Activated CD4-positive, alpha-beta T cell treated with anti-CD3 and anti-CD28 coated beads for 36 hours (primary cell): ENCODE results near the gene SLC35E2B. TPM values are rescaled to one million over a fixed set of nuclear protein-coding genes. Genes with fewer than 3 reads are reported as not detected.

Source experiments
- ATAC-seq: fragments of 200-7000 bp; cut with Tn5 transposase; one replicate; pipeline ENCODE4 v1.10.0; 2021; ENCODE audit warnings: mild to moderate bottlenecking, moderate library complexity
- CTCF ChIA-PET: fragments of 350-600 bp; sonication (Branson Sonifier 250); formaldehyde crosslinking; loops from one replicate; lab custom pipeline; 2021; ENCODE audit warnings: antibody characterized with exemption; lab: Charles Lee
- POLR2A ChIA-PET: fragments of 350-600 bp; sonication (Branson Sonifier 250); formaldehyde crosslinking; loops from one replicate; lab custom pipeline; 2021; ENCODE audit warnings: antibody characterized with exemption, inconsistent platforms; lab: Charles Lee
- DNase-seq: peaks from one replicate; pipeline ENCODE4 v3.0.0-alpha.2; 2020
- H3K27ac Mint-ChIP-seq: one replicate; pipeline ENCODE4 v1.8.0; 2021; ENCODE audit warnings: mixed read lengths
- H3K27me3 Mint-ChIP-seq: one replicate; pipeline ENCODE4 v1.8.0; 2021; ENCODE audit warnings: mixed read lengths
- H3K36me3 Mint-ChIP-seq: one replicate; pipeline ENCODE4 v1.8.0; 2021; ENCODE audit warnings: low read depth, mixed read lengths
- H3K4me1 Mint-ChIP-seq: one replicate; pipeline ENCODE4 v1.8.0; 2021; ENCODE audit warnings: mixed read lengths
- H3K4me3 Mint-ChIP-seq: one replicate; pipeline ENCODE4 v1.8.0; 2021; ENCODE audit warnings: mild to moderate bottlenecking, moderate library complexity, mixed read lengths
- H3K9me3 Mint-ChIP-seq: one replicate; pipeline ENCODE4 v1.8.0; 2021; ENCODE audit warnings: low read depth, mixed read lengths
- intact Hi-C, 2 experiments: fragments of 100-400 bp; cut with DNase I in 1 of 2; cut with micrococcal nuclease in 1 of 2; formaldehyde crosslinking; loops; one replicate each; pipeline versions ENCODE4 v1.14.2 to v1.15.1; 2022 to 2024; cut with DNase I, micrococcal nuclease
- total RNA-seq, 2 experiments: library from RNA; stranded (reverse); gene quantifications; one replicate each; pipeline ENCODE4 v1.2.3, GENCODE V29; 2021

SLC35E2B gene
- total RNA-seq, 2 experiments from 2014 or later: 24.2 to 27.6 TPM

DNA sequence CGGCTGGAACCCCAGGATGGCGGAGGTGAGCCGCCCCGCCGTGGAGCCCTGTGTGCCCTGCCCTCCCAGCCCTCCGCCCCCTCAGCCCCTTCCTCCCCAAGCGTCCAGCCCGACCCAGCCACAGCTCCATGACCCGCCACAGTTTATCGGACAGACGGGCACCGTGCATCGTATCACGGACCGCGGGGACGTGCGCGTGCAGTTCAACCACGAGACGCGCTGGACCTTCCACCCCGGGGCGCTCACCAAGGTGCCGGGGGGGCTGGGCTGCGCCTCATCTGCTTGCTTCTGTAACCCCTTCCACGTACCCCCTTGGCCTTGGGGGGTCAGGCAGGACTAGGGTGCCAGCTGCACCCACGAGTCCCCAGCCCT, 67.2 kb downstream of the SLC35E2B start:
- ATAC-seq (no peak), DNase-seq (no peak)
- Mint-ChIP-seq H3K4me1 (peaks cover 5% of the 10 kb centered on the region), H3K4me3 (no peak overlapping the region), H3K9me3 (no peaks in the 10 kb centered on the region), H3K36me3 (peaks cover 2% of the 10 kb centered on the region), H3K27ac (no peak overlapping the region), H3K27me3 (peaks cover 2% of the 10 kb centered on the region)
- ChIA-PET CTCF (interaction anchor here (0.6 kb wide), 1 partner anchor 29 kb away, joined by 3 read pairs; no protein-coding TSS in a partner anchor), POLR2A (no interaction called here)
- intact Hi-C loops: no loop called here

DNA sequence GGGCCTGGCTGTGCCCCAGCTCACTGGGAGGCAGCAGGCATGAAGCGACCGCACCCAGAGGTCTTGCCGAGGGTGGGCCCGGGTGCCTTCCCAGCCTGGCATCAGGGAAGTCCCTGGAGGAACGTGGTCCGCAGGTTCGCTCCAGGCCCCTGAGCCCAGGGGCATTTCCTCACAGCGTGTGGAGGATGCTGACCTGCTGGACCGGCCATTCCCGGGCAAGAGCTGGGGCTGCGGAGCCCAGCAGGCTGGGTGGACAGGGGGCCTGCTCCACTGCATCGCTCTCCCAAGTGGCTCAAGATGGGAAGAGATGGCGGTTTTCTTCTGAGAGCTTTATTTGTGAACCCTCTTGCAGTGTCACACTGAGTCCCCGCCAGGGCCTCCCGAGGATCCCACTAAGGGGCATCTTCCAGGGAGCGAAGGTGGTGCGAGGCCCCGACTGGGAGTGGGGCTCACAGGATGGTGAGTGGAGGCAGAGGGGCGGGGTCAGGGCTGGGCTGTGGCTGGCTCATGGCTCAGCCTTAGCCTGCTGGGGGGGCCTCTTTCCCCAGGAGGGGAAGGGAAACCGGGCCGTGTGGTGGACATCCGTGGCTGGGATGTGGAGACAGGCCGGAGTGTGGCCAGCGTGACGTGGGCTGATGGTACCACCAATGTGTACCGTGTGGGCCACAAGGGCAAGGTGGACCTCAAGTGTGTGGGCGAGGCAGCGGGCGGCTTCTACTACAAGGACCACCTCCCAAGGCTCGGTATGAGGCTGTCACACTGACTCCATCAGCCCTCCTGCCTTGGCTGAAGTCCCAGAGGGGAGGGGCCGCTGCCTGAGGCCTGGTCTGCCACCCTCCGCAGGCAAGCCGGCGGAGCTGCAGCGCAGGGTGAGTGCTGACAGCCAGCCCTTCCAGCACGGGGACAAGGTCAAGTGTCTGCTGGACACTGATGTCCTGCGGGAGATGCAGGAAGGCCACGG, 67.9 kb downstream of the SLC35E2B start:
- Mint-ChIP-seq H3K9me3 (no peaks in the 10 kb centered on the region), H3K36me3 (no peaks in the 10 kb centered on the region), H3K27ac (no peak overlapping the region), H3K4me1 (peaks cover under 1% of the 10 kb centered on the region), H3K4me3 (no peak overlapping the region), H3K27me3 (no peaks in the 10 kb centered on the region)
- DNase-seq: no peak
- ChIA-PET POLR2A (no interaction called here), CTCF (no interaction called here)
- intact Hi-C loops: no loop called here
- ATAC-seq: no peak

- Mint-ChIP-seq H3K4me1 (no peaks in the 10 kb centered on the region), H3K4me3 (no peak overlapping the region), H3K27me3 (no peaks in the 10 kb centered on the region), H3K27ac (no peak overlapping the region), H3K9me3 (no peaks in the 10 kb centered on the region), H3K36me3 (no peaks in the 10 kb centered on the region)
- DNase-seq: no peak
- ATAC-seq: no peak
- CTCF ChIA-PET: no interaction called here
- intact Hi-C loops: no loop called here
- POLR2A ChIA-PET: interaction anchor here (0.6 kb wide), 1 partner anchor 392 kb away, joined by 3 read pairs; the partner anchor contains the start of genes B3GALT6 and SDF4
Measured at GRCh38 chr1:1623631-1624442, 68.8 kb downstream of the SLC35E2B start.

DNA sequence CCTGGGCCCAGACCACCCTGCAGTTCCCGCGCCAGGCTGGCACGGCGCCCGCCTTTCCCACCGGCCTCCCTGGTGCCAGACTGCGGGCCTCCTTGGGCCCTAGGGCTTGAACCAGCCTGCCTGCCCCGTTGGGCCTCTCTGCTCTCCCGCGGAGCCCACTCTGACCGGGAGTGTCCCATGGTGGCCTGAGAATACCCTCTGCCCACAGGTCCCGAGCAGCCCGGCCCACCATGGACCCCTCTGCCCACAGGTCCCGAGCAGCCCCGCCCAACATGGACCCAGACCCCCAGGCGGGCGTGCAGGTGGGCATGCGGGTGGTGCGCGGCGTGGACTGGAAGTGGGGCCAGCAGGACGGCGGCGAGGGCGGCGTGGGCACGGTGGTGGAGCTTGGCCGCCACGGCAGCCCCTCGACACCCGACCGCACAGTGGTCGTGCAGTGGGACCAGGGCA, 69.4 kb downstream of the SLC35E2B start:
- ChIA-PET CTCF (no interaction called here), POLR2A (no interaction called here)
- DNase-seq: no peak
- no peak overlapping the region for H3K4me3 Mint-ChIP-seq
- no peaks in the 10 kb centered on the region for H3K9me3 Mint-ChIP-seq
- no peak for ATAC-seq
- intact Hi-C loops: no loop called here
- H3K27ac Mint-ChIP-seq: no peak overlapping the region
- H3K27me3 Mint-ChIP-seq: no peaks in the 10 kb centered on the region
- H3K4me1 Mint-ChIP-seq: no peaks in the 10 kb centered on the region
- no peaks in the 10 kb centered on the region for H3K36me3 Mint-ChIP-seq

DNA sequence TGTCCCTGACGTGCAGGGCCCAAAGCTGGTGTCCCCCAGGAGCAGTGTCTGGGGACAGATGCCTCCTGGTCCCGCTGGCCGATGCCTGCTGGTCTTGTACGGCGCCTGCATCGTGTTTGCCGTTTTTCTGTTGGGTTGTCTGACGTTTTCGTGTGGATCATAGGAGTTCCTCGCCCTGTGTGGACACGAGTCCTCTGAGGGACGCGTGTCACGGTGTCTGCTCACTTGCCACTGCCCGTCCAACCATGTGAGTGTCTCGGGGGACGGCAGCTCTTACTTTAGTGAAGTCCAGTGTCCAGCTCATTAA, 69.9 kb downstream of the SLC35E2B start:
- H3K27me3 Mint-ChIP-seq: no peaks in the 10 kb centered on the region
- no peaks in the 10 kb centered on the region for H3K4me1 Mint-ChIP-seq
- intact Hi-C loops: no loop called here
- no peaks in the 10 kb centered on the region for H3K9me3 Mint-ChIP-seq
- ChIA-PET CTCF (no interaction called here), POLR2A (no interaction called here)
- no peak for ATAC-seq
- DNase-seq: no peak
- no peak overlapping the region for H3K4me3 Mint-ChIP-seq
- H3K36me3 Mint-ChIP-seq: no peaks in the 10 kb centered on the region
- H3K27ac Mint-ChIP-seq: no peak overlapping the region

GRCh38 chr1:1622010-1622787, 70.4 kb downstream of the SLC35E2B start:
- ChIA-PET CTCF (interaction anchor here (0.6 kb wide), 1 partner anchor 244 kb away, joined by 3 read pairs; no protein-coding TSS in a partner anchor), POLR2A (no interaction called here)
- Mint-ChIP-seq H3K4me1 (peaks cover 5% of the 10 kb centered on the region), H3K4me3 (no peak overlapping the region), H3K27ac (no peak overlapping the region), H3K27me3 (no peaks in the 10 kb centered on the region), H3K9me3 (no peaks in the 10 kb centered on the region), H3K36me3 (no peaks in the 10 kb centered on the region)
- DNase-seq: no peak
- intact Hi-C loops: no loop called here
- no peak for ATAC-seq

DNA sequence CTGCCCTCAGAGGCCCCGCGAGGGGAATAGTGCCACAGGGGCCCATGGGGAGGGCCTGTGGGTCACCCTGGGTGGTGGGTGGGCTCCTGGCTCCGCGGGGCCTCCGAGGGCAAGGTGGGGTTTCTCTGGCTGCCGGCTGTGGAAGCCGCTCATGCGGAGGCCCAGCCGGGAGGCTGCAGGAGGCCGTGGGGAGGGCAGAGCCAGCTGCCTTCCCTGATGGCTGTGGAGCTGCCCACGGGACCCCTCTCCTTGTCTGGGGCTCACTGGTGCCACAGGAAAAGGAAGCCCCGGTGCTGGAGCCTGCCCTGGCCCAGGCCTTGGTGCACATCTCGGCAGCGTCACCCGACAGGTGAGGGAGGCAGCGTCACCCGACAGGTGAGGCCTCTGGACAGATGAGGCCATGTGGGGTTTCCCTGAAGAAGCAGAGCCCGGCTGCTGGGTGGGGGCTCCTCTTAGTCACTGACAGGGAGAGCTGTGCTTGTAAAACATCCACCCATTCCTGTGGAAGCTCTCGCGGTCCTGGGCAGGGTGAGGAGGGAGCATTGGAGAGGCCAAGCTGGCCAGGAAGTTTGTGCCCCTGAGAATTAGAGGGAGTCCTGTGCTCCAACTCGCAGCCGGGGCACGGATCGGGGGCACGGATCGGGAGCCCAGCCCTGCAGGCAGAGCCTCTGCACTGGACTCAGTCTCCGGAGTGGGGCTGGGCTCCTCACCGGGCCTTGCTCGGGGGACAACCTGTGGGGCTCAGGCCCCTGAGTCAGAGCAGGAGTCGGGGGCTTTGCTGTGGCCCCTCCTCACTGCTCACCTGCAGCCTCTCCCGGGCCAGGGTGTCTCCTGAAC, 71.2 kb downstream of the SLC35E2B start:
- no peak for ATAC-seq

DNA sequence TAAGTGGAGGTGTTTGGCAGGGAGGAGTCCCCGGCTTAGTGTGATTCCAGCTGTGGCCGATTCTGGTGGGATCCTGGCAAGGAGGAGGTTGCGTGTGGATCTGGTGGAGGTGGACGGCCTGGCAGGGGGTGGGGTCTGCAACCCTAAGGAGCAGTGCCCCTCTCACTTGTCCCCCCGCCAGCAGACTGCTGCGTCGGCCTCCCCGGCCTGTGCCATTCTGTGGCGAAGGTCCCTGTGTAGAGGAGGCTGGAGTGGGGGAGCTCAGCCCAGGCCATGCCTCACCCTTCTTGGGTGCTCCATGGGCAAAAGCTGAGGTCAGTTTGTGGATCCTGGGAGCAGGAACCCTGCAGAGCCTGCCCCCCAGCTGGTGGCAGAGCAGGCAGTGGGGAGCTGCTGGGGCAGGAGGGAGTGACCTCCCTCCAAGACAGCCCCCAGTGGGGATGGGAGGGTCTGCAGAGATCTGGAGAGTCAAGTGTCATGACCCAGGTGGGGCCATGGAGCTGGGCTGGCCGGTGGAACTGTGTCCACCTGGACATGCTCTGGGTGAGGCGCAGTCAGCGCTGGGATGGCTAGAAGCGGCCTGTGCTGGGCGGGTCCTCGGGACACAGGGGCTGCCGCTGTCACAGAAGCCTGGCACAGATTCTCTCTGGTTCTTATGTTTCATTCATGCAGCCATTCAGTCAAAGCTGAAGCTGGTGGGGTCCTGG, 72.0 kb downstream of the SLC35E2B start:
- DNase-seq (no peak), ATAC-seq (no peak)
- H3K27me3 Mint-ChIP-seq: no peaks in the 10 kb centered on the region
- H3K27ac Mint-ChIP-seq: no peak overlapping the region
- H3K9me3 Mint-ChIP-seq: no peaks in the 10 kb centered on the region
- peaks cover 8% of the 10 kb centered on the region for H3K4me1 Mint-ChIP-seq
- ChIA-PET CTCF (no interaction called here), POLR2A (no interaction called here)
- H3K36me3 Mint-ChIP-seq: no peaks in the 10 kb centered on the region
- intact Hi-C loops: no loop called here
- H3K4me3 Mint-ChIP-seq: no peak overlapping the region

More for the DNA sequence above, 71.2 kb downstream of the SLC35E2B start:
- ChIA-PET POLR2A (no interaction called here), CTCF (interaction anchor here (0.6 kb wide), 1 partner anchor 244 kb away, joined by 3 read pairs; no protein-coding TSS in a partner anchor)
- H3K36me3 Mint-ChIP-seq: no peaks in the 10 kb centered on the region
- H3K4me1 Mint-ChIP-seq: peaks cover 8% of the 10 kb centered on the region
- no peak for DNase-seq
- H3K4me3 Mint-ChIP-seq: no peak overlapping the region
- no peak overlapping the region for H3K27ac Mint-ChIP-seq
- intact Hi-C loops: no loop called here
- no peaks in the 10 kb centered on the region for H3K27me3 Mint-ChIP-seq
- no peaks in the 10 kb centered on the region for H3K9me3 Mint-ChIP-seq

DNA sequence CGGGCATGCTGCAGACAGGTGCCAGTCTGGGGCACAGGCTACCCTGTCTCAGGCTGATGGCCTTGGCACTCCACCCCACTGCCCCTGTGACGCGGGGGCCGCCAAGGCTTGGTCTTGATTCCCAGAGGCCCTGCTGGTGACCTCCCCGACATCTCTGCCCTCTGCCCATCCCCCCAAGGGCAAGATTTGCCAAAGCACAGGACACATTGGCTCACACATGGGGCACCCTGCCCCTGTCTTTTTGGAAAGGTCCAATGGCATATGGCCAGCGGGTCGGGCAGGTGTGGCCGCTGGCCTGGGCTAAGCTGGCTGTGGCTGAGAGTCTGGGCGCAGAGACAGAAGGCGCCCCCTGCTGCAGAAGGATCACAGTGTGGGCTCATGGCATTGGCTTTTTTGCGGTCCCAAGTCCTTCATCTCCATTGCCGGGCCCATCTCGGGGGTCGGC, 72.7 kb downstream of the SLC35E2B start:
- Mint-ChIP-seq H3K27me3 (no peaks in the 10 kb centered on the region), H3K36me3 (no peaks in the 10 kb centered on the region), H3K4me1 (peaks cover 8% of the 10 kb centered on the region), H3K4me3 (no peak overlapping the region), H3K27ac (no peak overlapping the region), H3K9me3 (no peaks in the 10 kb centered on the region)
- POLR2A ChIA-PET: no interaction called here
- DNase-seq (no peak), ATAC-seq (no peak)
- intact Hi-C loops: loop anchor here in 1 of 2 experiments (10.0 kb wide), 1 partner anchor 345 kb away; the partner anchor contains the start of gene UBE2J2
- CTCF ChIA-PET: no interaction called here

- Mint-ChIP-seq H3K9me3 (no peaks in the 10 kb centered on the region), H3K27ac (no peak overlapping the region), H3K27me3 (no peaks in the 10 kb centered on the region), H3K4me1 (peaks cover 19% of the 10 kb centered on the region), H3K4me3 (no peak overlapping the region), H3K36me3 (peaks cover 8% of the 10 kb centered on the region)
- POLR2A ChIA-PET: no interaction called here
- intact Hi-C loops: loop anchor here in 1 of 2 experiments (10.0 kb wide), 1 partner anchor 344 kb away; the partner anchor contains the start of gene UBE2J2
- DNase-seq: no peak
- CTCF ChIA-PET: no interaction called here
- ATAC-seq: no peak
Measured at GRCh38 chr1:1618396-1619068, 74.1 kb downstream of the SLC35E2B start.
